ENCODE results near the gene IGLL5.
"Not testable (repeated sequence)": the region's sequence is repeated elsewhere in the genome, so short reads cannot be mapped to it uniquely, and the experiment has no call there.

The IGLL5 gene

GRCh38 chr22:22884888-22885840 lies 2.5 kb upstream of the IGLL5 start:
- no peak for DNase-seq

DNA sequence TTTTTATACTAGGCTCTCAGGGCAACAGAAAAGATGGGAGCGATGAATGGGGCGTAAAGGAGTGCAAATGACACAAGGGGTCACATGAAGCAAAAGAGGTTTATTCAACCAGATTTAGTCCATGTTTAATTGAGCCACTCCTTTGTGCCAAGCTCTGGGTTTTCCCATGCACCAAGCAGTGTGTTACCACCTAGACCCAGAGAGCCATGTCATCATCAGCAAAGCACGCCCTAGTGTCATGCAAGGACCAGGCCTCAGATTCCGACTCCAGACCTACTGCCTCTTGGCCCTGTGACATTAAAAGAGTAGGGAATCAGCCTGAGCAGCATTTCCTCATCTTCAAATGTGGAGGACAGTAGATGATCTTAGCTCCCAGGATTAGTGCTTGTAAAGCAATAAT lies 1.1 kb upstream of the IGLL5 start:
- DNase-seq: no peak

DNA sequence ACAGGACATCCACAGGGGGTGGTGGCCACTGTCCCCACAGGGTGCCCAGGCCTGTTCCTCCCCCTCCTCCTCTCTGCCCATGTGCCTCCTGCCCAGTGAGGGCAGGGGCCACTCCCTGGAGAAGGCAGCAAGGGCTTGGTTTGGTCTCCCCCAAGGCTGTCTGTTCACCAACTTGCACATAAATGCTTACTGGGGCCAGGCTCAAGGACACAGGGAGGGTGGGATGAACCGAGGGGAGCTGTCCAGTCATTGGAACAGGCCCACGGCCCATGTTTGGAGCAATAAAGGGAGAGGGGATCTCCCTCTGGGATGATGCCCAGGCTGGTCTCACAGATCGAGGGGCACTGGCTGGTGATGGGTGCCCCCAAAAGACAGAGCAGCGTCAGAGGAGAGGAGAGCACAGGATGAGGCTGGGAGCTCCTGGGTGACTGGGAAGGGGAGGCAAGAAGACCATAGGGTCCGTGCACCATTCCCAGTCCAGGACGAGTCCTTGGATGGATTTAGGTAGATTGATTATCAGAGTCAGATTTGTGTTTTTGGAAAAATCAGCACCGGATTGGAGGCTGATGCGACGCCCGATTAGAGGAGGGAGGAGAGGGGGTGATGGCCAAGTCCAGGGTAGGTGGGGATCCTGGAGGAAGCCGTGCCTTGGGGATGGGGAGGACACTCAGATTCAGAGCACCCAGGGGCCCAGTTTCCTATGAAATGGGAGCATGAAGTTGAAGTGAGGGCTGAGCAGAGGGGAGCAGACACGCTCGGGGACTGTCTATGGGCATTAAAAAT lies 1.1 kb downstream of the IGLL5 start:
- no peak for DNase-seq

- no peak for DNase-seq
These were observed 2.5 kb downstream of the IGLL5 start for GRCh38 chr22:22890085-22890484.

DNA sequence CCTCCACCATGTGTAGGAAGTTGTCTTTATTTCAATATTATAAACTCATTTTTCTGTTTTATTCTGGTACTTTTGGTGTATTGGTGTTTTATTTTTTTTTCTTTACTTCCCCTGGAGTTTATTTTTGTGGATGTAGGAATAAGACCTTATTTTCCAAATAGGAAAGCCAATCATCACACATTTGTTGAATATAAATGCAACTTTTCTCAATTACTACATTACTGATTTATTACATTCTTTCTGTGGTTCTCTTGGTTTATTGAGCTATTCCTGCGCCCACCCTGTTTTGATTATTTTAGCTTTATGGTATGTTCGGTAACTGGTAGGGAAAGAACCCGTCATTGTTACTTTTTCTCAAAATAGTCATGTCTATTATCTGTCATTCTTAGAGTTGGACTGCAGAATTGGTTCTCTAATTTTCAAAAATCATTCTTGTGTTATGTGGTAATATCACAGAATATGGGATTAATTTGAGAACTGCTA lies 3.6 kb downstream of the IGLL5 start:
- no peak for DNase-seq

GRCh38 chr22:22892096-22893052 lies 4.8 kb downstream of the IGLL5 start:
- no peak for DNase-seq

DNA sequence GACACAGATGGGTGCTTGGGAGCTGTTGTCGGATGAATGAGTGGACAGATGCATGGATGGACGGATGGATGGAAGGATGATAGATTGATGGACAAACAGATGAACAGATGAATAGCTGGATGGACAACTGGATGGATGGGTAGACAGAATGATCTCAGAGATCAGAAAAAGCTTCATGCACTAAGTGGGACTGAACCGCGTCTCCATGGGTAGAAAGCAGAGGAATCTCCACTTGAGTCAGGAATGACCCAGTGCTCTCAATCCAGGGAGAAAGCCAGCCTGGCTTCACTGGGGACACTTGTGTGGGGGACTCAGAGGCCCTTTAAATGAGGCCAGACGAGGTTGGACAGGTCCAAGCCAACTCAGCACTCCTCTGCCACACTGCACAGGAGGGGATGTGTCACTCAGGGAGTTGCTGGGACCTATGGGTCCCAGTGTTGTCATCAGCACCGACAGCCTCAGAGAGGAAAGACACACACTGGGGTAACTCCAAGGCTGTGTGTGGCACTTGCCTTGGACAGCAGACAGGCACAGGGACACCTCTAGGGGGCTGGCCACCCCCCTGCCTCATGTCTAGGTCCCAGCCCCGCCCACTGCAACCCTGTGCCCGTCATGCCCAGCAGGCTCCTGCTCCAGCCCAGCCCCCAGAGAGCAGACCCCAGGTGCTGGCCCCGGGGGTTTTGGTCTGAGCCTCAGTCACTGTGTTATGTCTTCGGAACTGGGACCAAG lies 5.6 kb downstream of the IGLL5 start:
- DNase-seq: no peak

DNA sequence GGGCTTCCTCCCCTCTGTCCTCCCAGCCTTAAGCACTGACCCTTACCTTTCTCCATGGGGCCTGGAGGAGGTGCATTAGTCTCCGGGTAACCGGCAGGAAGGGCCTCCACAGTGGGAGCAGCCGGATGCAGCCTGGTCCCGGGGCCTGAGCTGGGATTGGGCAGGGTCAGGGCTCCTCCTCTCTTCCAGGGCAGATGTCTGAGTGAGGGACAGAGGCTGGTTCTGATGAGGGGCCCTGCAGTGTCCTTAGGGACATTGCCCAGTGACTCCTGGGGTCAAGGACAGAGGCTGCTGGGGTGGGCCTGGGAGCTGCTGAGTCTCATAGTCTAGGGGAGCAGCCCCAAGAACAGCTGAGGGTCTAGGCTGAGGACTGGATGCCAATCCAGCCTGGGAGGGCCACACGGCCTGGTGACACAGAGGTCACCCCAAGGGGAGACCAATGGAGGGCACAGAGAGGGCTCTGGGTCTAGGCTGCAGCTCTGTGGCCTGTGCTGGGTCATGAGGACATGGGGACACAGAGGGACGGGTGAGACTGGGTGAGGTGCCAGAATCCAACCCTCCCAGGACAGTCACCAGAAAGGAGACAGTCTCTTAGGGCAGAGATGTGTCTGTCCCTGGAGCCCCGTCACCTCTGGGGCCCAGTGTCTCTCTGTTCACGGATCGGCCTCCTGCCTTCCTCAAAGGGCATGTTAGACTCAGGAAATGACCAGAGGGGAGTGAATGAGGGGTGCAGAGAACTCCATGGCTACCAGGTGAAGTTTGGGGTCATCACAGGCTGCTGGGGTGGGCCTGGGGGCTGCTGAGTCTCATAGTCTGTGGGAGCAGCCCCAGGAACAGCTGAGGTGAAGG lies 6.5 kb downstream of the IGLL5 start:
- no peak for DNase-seq

GRCh38 chr22:22894740-22895731 lies 7.4 kb downstream of the IGLL5 start:
- DNase-seq: no peak

DNA sequence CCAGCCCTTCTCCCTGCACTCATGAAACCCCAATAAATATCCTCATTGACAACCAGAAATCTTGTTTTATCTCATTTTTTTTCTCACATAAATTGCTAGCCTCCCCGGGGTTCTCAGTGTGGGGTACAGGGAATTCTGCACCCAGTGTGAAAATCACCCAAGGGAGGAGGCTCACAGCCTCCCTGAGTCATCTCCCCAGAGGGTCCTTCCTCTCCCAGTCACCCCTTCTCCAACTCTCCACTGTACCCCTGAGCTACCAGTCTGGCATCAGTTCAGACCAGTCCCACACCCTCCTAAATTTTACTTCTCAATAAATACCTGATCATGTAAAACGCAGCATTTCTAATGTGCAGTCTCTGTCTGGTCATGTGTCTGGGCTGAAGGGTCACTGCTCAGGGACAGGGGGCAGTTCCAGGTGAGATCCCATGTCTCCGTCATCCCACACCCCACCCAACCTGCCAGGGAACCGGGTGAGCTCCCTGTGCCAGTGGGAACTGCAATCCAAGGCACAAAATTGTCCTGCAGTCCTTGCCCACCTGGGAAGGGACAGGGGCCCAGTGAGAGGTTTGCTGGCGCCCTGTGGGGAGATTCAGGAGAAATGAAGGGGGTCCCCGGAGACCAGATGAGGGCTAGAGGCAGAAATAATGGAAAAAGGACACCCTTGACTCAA lies 8.3 kb downstream of the IGLL5 start:
- DNase-seq: no peak

- no peak for DNase-seq
These were observed 9.0 kb downstream of the IGLL5 start for GRCh38 chr22:22896601-22897000.

DNA sequence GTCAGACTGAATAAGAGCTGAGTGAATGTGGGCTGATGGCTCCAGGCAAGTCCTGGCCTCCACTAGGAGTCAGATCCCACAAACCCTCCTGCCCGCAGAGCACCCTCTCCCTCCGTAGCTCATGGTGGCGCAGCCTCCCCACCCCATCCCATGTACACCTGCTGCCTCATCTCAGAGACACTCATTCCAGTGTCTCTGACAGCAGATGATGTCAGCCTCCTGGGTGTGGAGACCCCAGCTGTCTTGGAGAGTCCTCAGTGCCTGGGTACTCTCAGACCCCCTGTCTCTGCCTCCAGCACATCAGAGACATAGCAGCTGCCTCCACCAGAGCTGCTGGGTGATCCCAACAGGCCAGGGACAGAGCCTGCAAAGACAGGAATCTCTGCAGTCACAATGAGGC lies 9.5 kb downstream of the IGLL5 start:
- DNase-seq: no peak

DNA sequence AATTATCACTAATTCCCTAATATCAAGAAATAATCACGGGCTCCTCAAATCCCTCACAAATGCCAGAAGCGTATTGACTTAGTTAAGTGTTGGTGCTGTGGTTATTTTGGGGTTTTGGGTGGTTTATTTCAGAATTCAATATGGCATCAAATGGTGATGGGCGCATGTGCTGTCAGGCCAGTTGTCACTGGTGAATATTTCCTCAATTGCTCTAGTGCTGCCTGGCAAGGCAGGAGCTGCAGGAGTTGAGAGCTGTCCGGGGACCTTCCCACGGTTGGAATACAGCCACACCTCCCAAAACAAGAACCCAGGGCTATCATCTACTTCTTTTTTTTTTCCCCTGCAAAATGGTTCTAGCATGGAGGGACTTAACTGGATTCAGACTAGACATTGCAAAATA lies 10.3 kb downstream of the IGLL5 start:
- no peak for DNase-seq

DNA sequence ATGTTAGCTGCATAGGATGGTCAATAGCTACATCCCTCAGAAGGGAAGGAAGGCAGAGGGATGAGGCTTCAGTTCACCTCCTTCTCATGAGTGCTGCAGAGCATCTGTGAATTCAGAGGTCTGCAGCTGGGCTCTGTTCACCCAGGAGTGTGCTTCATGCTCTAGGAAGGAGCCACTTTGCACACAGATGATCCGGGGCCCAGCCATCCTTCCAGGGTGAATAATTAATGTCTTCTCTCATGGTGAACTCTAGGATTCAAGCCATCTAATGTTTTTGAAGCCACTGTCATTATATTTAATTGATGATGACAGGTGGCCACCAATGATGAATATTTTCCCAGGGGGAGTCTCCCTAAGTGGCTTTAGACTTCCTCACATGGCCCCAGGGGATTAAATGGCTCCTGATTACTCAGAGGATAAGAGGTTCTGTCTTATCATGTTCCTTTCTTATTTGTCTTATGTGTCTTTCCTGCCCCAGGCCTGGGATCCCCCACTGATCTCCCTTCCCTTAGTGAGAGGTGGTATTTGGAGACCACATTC lies 10.9 kb downstream of the IGLL5 start:
- not testable (repeated sequence) for DNase-seq

- not testable (repeated sequence) for DNase-seq
These were observed 11.9 kb downstream of the IGLL5 start for GRCh38 chr22:22899342-22900080.

DNA sequence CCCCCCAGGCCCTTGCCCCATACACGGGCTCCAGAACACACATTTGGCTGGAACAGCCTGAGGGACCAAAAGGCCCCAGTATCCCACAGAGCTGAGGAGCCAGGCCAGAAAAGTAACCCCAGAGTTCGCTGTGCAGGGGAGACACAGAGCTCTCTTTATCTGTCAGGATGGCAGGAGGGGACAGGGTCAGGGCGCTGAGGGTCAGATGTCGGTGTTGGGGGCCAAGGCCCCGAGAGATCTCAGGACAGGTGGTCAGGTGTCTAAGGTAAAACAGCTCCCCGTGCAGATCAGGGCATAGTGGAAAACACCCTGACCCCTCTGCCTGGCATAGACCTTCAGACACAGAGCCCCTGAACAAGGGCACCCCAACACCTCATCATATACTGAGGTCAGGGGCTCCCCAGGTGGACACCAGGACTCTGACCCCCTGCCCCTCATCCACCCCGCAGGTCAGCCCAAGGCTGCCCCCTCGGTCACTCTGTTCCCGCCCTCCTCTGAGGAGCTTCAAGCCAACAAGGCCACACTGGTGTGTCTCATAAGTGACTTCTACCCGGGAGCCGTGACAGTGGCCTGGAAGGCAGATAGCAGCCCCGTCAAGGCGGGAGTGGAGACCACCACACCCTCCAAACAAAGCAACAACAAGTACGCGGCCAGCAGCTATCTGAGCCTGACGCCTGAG lies 13.1 kb downstream of the IGLL5 start:
- not testable (repeated sequence) for DNase-seq

- DNase-seq: no peak
These were observed 14.1 kb downstream of the IGLL5 start for GRCh38 chr22:22901578-22902218.

Data from hematopoietic multipotent progenitor cell treated with erythropoietin and hydrocortisone succinate and interleukin-3 and kit ligand, for 6 days (in vitro differentiated cells).